ENCODE measurements around the gene ZBTB12.

DNA sequence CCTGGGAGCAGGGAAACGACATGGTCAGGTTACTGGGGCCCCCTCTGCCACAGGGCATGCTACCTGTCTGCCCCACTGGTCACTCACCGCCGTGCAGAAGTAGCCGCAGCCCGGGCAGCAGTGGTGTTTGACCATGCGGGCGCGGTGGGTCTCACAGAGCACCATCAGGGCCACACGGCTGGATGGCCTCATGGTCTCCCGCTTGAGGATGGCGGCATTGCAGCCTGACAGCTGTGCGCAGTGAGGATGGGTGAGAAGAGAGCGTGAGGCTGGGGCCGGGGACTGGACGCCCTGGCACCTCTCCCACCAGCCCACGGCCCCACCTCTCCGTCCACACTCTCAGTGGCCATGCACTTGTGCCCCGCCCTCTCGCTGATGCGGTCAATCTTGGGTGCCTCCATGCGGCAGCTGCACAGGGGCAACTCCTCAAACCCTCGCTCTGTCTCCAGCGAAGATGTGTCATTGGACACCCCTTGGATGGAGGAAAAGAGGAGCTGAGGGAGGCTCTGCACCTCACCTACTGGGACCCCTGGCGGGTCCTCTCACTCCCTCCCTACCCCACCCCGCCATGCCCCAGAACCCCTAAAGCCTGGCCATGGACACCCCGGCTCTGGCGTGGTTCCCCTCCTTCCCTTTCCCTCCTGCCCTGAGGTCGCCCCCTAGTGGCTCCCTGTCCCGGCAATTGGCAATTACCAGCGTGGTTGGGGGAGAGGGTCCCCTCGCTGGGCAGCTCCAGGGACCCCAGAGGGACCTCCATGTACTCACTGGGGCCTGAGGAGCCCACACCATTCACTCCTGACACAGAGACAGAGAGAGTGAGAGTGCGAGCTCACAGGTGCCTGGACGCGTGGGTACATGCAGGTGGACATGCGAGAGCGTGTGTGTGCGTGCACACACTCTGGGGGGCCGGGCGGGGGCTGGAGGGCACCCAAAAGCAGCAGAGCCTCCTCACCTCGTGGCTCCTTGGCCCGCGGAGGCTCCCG lies 13.3 kb downstream of the ZBTB12 start:
- TF ChIP-seq, protein P1, sequence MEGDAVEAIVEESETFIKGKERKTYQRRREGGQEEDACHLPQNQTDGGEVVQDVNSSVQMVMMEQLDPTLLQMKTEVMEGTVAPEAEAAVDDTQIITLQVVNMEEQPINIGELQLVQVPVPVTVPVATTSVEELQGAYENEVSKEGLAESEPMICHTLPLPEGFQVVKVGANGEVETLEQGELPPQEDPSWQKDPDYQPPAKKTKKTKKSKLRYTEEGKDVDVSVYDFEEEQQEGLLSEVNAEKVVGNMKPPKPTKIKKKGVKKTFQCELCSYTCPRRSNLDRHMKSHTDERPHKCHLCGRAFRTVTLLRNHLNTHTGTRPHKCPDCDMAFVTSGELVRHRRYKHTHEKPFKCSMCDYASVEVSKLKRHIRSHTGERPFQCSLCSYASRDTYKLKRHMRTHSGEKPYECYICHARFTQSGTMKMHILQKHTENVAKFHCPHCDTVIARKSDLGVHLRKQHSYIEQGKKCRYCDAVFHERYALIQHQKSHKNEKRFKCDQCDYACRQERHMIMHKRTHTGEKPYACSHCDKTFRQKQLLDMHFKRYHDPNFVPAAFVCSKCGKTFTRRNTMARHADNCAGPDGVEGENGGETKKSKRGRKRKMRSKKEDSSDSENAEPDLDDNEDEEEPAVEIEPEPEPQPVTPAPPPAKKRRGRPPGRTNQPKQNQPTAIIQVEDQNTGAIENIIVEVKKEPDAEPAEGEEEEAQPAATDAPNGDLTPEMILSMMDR (IDR thresholded peaks at IDR 0.05) = peak in 3 of 4 experiments; percentile 47 to 79 (median 58)
- TF ChIP-seq POLR2A (IDR thresholded peaks at IDR 0.05) (no peak), EP300 (IDR thresholded peaks at IDR 0.05) (no peak), POLR2AphosphoS5 (IDR thresholded peaks at IDR 0.05) (no peak)
